GM19099 (cell line): Measurements from ENCODE around the gene MYL12B.

Source experiments
- POLR2A ChIP-seq: IDR thresholded peaks from 3 replicates; pipeline ENCODE4 v1.6.1; 2011; ENCODE audit warnings: low read depth; ENCODE audit not compliant: insufficient read length; ENCODE audit errors: extremely low read depth

Gene MYL12B

DNA sequence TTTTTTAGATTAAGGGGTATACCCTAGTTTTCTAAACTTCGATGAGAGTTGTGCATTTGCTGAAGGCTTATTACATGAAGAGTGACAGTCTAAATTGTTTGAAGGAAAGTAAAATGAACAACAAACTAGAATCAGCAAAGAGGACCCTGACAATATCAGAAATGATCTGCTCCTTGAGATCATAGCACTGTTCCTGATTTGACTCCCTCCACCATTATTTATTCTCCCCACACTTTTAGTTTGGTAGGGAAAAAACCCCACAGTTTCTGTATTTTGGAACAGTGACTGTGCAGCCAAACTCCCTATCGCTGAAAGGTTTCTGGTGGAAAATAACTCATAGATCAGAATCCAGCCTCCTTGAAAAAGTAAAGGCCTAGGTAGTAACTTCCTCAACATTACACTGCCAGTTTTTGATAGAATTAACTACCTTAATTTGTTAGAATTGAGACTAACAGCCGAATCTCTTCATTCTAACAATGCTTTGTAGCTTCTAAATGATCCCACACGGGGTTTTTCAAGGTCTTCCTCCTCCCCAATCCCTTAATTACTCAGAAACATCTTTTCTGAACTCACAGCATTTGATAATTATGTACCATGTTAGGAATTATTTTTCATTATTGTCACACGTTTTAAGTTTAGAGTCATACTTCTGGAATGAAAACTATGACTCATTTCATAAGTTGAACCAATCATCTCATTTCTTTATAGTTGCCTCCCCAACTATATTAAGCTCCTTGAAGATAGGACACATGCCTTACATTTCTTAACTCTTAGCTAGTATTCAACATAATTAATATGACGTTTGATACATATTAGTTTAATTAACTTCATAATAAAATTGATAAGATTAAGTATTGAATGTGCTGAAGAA is 11.5 kb upstream of the MYL12B start:
- TF ChIP-seq POLR2A = peak; percentile 23

DNA sequence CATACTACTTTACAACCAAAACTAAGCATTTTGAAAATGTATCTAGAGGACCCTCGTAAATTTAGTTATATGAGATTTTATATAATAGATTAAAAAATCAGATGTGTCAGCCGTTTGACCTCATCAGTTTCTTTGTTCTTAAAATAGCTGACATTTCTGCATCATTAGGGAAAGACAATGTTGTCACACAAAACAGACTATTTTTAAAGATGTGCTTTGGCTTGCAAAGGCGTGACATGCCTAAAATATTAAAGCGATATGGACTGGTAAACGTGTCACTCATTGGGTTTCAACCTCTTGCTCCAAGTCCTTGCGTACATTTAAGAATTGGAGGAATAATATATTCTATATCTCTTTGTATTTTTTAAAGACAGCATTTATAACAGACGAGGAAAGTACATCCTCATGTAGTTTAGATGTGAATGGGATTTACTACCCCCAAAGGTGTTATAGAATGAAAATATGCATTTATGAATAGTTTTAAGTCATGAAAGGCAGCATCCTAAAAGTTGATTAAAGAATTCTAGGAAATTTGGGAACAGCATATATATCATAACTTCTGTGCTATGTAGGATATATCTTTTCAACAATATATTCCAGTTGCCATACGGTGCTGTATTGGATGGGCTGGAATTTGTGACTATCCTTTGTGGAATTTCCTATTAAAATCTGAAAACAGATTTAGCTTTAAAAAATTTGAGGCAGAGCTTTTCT is 10.5 kb upstream of the MYL12B start:
- no peak for TF ChIP-seq POLR2A

- TF ChIP-seq POLR2A = no peak
Measured at GRCh38 chr18:3251963-3252277, 10.0 kb upstream of the MYL12B start.

- peak; percentile 24 for TF ChIP-seq POLR2A
Measured at GRCh38 chr18:3252843-3253242, 9.1 kb upstream of the MYL12B start.

- TF ChIP-seq POLR2A = no peak
Measured at GRCh38 chr18:3254725-3255124, 7.2 kb upstream of the MYL12B start.

- no peak for TF ChIP-seq POLR2A
Measured at GRCh38 chr18:3255611-3256165, 6.2 kb upstream of the MYL12B start.

DNA sequence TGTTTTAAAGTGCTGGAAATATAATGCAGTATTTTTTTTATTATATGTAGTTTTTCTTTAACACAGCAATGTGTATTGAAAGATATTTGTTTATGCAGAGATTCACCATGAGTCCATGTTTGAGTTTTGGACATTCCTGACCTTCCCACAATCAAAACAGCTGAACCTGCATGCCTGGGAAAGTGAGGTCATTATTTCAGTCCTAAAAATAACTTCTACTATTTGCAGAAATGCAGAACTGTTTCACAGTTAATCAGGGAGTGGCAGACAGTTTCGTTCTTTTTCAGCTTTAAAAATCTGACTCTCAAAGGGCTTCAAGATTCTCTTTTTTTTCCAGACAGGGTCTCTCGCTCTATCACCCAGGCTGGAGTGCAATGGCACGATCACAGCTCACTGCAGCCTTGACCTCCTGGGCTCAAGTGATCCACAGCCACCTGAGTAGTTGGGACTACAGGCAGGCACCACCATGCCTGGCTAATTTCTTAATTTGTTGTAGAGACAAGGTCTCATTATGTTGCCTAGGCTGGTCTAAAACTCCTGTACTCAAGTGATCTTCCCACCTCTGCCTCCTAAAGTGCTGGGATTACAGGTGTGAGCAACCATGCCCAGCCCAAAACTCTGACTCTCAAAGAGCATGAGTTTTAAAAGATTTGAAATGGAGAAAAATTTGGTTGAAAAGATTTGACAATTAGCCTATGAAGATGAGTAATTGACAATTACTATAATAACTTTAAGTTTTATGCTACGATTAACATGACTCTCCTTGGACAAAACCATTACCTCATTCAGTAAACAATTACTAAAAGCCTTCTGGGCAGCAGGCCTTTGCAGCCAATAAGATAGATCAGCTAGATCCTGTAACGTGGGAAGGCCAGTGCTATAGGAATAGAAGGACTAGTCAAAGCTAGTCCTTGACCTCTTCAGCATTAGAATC is 5.0 kb upstream of the MYL12B start:
- TF ChIP-seq POLR2A = no peak

DNA sequence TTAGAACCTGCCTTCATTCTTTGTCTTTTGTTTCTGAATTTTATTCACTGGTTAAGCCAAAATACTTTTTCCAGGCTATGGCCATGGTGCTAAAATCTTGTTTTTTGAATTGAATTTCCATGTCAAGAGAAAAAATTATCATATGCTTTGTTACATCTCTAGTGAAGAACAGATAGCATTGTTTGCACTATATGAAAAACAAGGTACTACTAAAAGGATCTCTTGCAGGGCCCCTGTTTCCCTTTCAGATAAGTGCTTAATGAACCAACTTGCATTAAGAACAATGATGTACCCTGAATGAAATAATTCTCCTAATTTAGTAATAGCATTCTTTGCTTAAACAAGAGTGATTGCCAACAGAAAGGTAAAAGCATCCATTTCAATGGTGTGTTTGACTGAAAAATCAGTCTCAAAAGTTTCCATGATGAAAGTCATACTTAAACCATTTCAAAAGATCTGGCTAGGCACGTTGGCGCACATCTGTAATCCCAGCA is 4.3 kb upstream of the MYL12B start:
- TF ChIP-seq POLR2A = no peak

DNA sequence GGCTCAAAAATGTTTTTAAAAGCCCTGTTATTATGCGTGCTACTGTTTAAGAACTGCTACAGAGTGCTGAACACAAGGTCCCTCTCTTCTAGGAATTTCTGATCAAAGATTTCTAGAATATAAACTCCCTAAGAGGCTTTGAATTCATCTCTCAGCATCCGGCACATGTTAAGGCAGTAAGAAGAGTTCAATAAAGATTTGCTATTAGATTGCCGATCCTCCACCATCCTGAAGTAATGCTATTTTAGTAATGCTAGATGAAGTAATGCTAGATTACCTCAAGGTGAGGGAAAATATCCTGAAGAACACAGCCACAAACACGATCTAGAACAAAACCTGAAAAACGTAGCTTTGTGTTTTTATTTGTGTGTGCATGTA is 949 bp upstream of the MYL12B start:
- no peak for TF ChIP-seq POLR2A

- no peak for TF ChIP-seq POLR2A
Measured at GRCh38 chr18:3262234-3263131, 550 bp downstream of the MYL12B start.

- TF ChIP-seq POLR2A = no peak
Measured at GRCh38 chr18:3263132-3263700, 1.3 kb downstream of the MYL12B start.

DNA sequence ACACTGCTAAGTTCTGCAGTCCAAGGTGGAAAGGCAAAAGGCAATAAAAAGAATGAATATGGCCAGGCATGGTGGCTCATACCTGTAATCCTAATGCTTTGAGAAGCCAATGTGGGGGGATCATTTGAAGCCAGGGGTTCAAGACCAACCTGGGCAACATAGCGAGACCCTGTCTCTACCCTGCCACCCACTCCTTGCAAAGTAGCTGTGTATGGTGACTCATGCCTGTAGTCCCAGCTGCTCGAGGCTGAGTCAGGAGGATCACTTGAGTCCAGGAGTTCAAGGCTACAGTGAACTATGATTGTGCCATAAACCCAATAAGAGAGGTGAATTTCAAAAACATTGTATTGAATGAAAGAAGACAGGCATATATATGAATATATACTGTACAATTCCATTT is 2.4 kb downstream of the MYL12B start:
- TF ChIP-seq POLR2A = no peak

GRCh38 chr18:3265564-3266033 is 3.7 kb downstream of the MYL12B start:
- no peak for TF ChIP-seq POLR2A
